K562 (cell line): ENCODE data around the gene MAP1LC3B. TPM values are rescaled to one million over a fixed set of nuclear protein-coding genes. Genes with fewer than 3 reads are reported as not detected.
A peak's percentile ranks its signal among the peaks of the same experiment; 100 is the strongest.

ENCODE experiments used
- ATAC-seq: fragments of 200-7000 bp; cut with Tn5 transposase; 3 replicates; pipeline ENCODE4 v1.9.1; 2020; ENCODE audit warnings: moderate library complexity
- BruUV-seq: library from RNA; stranded (reverse); fragments of 400-500 nt; replicated peaks from 2 replicates; lab custom pipeline; 2021; lab: Mats Ljungman, UMichigan
- CTCF ChIA-PET: fragments of 300-600 bp; formaldehyde crosslinking; extraction: SDS; loops from one replicate; lab custom pipeline; 2021; ENCODE audit warnings: low intra/inter-chr PET ratio; lab: Yijun Ruan, JAX
- POLR2A ChIA-PET: fragments of 300-600, 350-650 bp; sonication (Branson Sonifier 250); formaldehyde crosslinking; extraction: SDS; loops from one replicate; lab custom pipeline; 2021; ENCODE audit warnings: antibody characterized with exemption, inconsistent platforms; lab: Yijun Ruan, JAX
- DNase-seq, 4 experiments: peaks; one replicate each; pipeline versions ENCODE4 v3.0.0 to v3.0.0-alpha.2; 2011 to 2018; ENCODE audit warnings: low spot score in 3 of 4, mixed read lengths in 3 of 4; ENCODE audit errors: extremely low read depth in 1 of 4
- FAIRE-seq: peaks from 2 replicates; lab custom pipeline; 2011; peaks lifted over from hg19 to GRCh38; lab: Jason Lieb, UNC
- H2AFZ ChIP-seq: 2 replicates; pipeline ENCODE4 v1.6.0; 2011; ENCODE audit warnings: low read depth, low read length, control low read depth, inconsistent platforms
- H3K27ac ChIP-seq: fragments of 200-600 bp; 3 replicates; pipeline ENCODE4 v1.8.0; 2011; ENCODE audit warnings: low read depth, mild to moderate bottlenecking, control low read depth, inconsistent platforms, low read length, moderate library complexity, mixed read lengths; ENCODE audit errors: extremely low read depth
- H3K27me3 ChIP-seq, 2 experiments: fragments of 300-600 bp in 1 of 2; 2 replicates in 1 of 2; 3 replicates in 1 of 2; pipeline versions ENCODE4 v1.6.0 to v1.8.0; 2011; ENCODE audit warnings: inconsistent platforms in 2 of 2, low read length in 2 of 2, mild to moderate bottlenecking in 1 of 2, mixed read lengths in 1 of 2, moderate library complexity in 1 of 2; ENCODE audit not compliant: control insufficient read depth in 2 of 2, insufficient read depth in 2 of 2
- H3K36me3 ChIP-seq: fragments of 300-600 bp; 3 replicates; pipeline ENCODE4 v1.8.0; 2011; ENCODE audit warnings: mild to moderate bottlenecking, low read length, inconsistent platforms; ENCODE audit not compliant: control insufficient read depth, insufficient read depth
- H3K4me1 ChIP-seq, 2 experiments: fragments of 200-600 bp in 1 of 2; replicated peaks in 1 of 2; 2 replicates in 1 of 2; 3 replicates in 1 of 2; pipeline versions ENCODE4 v1.5.1 to v1.8.0; 2011; ENCODE audit warnings: inconsistent platforms in 2 of 2, low read length in 2 of 2, mild to moderate bottlenecking in 1 of 2, mixed read lengths in 1 of 2, moderate library complexity in 1 of 2; ENCODE audit not compliant: control insufficient read depth in 2 of 2, insufficient read depth in 2 of 2
- H3K4me2 ChIP-seq: 2 replicates; pipeline ENCODE4 v1.6.1; 2011; ENCODE audit warnings: low read length, control low read depth, inconsistent platforms, mixed read lengths; ENCODE audit not compliant: insufficient read depth
- H3K4me3 ChIP-seq: fragments of 200-600 bp; sonication (generic), shearing (Covaris generic); 2 replicates; pipeline ENCODE4 v1.5.1; 2016; ENCODE audit warnings: control low read depth, inconsistent platforms
- H3K79me2 ChIP-seq: fragments of 200-600 bp; 3 replicates; pipeline ENCODE4 v1.8.0; 2011; ENCODE audit warnings: low read length, inconsistent platforms; ENCODE audit not compliant: control insufficient read depth, insufficient read depth
- H3K9ac ChIP-seq, 2 experiments: 2 replicates each; pipeline versions ENCODE4 v1.6.0 to v1.6.1; 2011; ENCODE audit warnings: low read depth in 2 of 2, low read length in 2 of 2, control low read depth in 1 of 2, inconsistent platforms in 1 of 2, mild to moderate bottlenecking in 1 of 2, mixed read lengths in 1 of 2; ENCODE audit not compliant: insufficient read depth in 1 of 2
- H3K9me1 ChIP-seq: one replicate; pipeline ENCODE4 v1.6.0; 2011; ENCODE audit warnings: inconsistent platforms, mild to moderate bottlenecking, low read length, moderate library complexity; ENCODE audit not compliant: control insufficient read depth, insufficient read depth
- H3K9me3 ChIP-seq: replicated peaks from 2 replicates; pipeline ENCODE4 v1.5.1; 2011; ENCODE audit warnings: low read depth, low read length, inconsistent platforms; ENCODE audit not compliant: control insufficient read depth, insufficient read depth
- H4K20me1 ChIP-seq: replicated peaks from 2 replicates; pipeline ENCODE4 v1.6.1; 2011; ENCODE audit warnings: low read length, inconsistent platforms, mixed read lengths; ENCODE audit not compliant: control insufficient read depth, insufficient read depth
- ELF2 ChIP-seq: fragments of 250-450 bp; sonication (Bioruptor Pico); IDR thresholded peaks from 2 replicates; pipeline ENCODE4 v1.5.0; 2021; ENCODE audit warnings: mild to moderate bottlenecking
- FOXO4 ChIP-seq: fragments of 450-650 bp; formaldehyde crosslinking; IDR thresholded peaks from 2 replicates; pipeline ENCODE4 v1.4.0; 2020; ENCODE audit warnings: mild to moderate bottlenecking, moderate library complexity
- PHB2 ChIP-seq: fragments of 450-650 bp; IDR thresholded peaks from 2 replicates; pipeline ENCODE4 v1.6.1; 2017; ENCODE audit warnings: low read depth
- PHF20 ChIP-seq: fragments of 450-650 bp; IDR thresholded peaks from 2 replicates; pipeline ENCODE4 v1.6.1; 2018; ENCODE audit not compliant: partially characterized antibody
- RBM22 ChIP-seq: fragments of 200-400 bp; formaldehyde crosslinking; IDR thresholded peaks from 2 replicates; pipeline ENCODE4 v1.6.1; 2018; ENCODE audit warnings: low read length, low read depth; ENCODE audit not compliant: poor library complexity, severe bottlenecking
- ZFP1 ChIP-seq: fragments of 450-650 bp; formaldehyde crosslinking; IDR thresholded peaks from 2 replicates; pipeline ENCODE4 v1.4.0; 2020; ENCODE audit warnings: mild to moderate bottlenecking, mixed read lengths
- WGBS: fragments of 100-300 bp; shearing (Covaris generic); methylation state at CpG from one replicate; pipeline ENCODE4 v1.1.6; 2016; ENCODE audit warnings: low coverage, mixed read lengths; ENCODE audit not compliant: insufficient coverage; ENCODE audit errors: missing lambda C conversion rate; 5-methylcytosine and 5-hydroxymethylcytosine counted together
- in situ Hi-C: fragments of 300-500 bp; cut with MboI; formaldehyde crosslinking; loops from 4 replicates; pipeline ENCODE4 v1.15.0; 2018; ENCODE audit warnings: inconsistent platforms, mixed read lengths
- intact Hi-C: fragments of 100-400 bp; cut with micrococcal nuclease; formaldehyde crosslinking; loops from 2 replicates; pipeline ENCODE4 v1.14.2; 2022
- polyA plus RNA-seq, 8 experiments: library from polyadenylated mRNA; depleted of rRNA in 4 of 8; stranded (reverse) in 5 of 8; unstranded in 3 of 8; fragments of >200 nt; fragmentation: Nextera tagmentation in 2 of 8; fragmentation: Illumina TruSeq in 1 of 8; extraction: Ambion mirVana in 2 of 8; extraction: Trizol in 1 of 8; gene quantifications; 2 replicates each; pipeline versions ENCODE4 v1.2.1 to v1.2.3, GENCODE V29; 2011 to 2014; ENCODE audit warnings: inconsistent platforms in 1 of 8, missing spikeins in 1 of 8
- total RNA-seq, 7 experiments: library from RNA; depleted of rRNA in 6 of 7; stranded (reverse); fragments of >200 nt in 6 of 7; fragmentation: Illumina TruSeq in 2 of 7; extraction: Trizol in 2 of 7; gene quantifications; 2 replicates each; pipeline versions ENCODE4 v1.2.1 to v1.2.3, GENCODE V29; 2011 to 2021; ENCODE audit warnings: low replicate concordance in 1 of 7

Gene MAP1LC3B
- total and polyA plus RNA-seq, 9 of the 15 experiments (the other 6 are each of a cell fraction or from before 2014, with no cell fraction given): 16.0 to 81.5 (median 36.7) TPM

- Histone ChIP-seq H3K36me3 (peaks cover 71% of the 10 kb centered on the region; the same call in 2 of the 3 replicates), H3K27me3 (no peaks in the 10 kb centered on the region), H3K79me2 (peaks cover 2% of the 10 kb centered on the region; the same call in 2 of the 3 replicates), H3K9me1 (peaks cover 5% of the 10 kb centered on the region), H3K9ac (no peak overlapping the region)
- FAIRE-seq (no peak), DNase-seq (no peak), ATAC-seq (no peak)
- WGBS: 89% methylated on average over 12 of the region's 17 CpGs
- POLR2A ChIA-PET: interaction anchor here (0.6 to 1.2 kb wide), 2 partner anchors 10 to 128 kb away, joined by 3 to 7 read pairs; no protein-coding TSS in a partner anchor
- no peak for TF ChIP-seq FOXO4 (CRISPR knock-in tag)
- peak; percentile 32 for TF ChIP-seq RBM22
- no peak for TF ChIP-seq PHB2
- no peak for TF ChIP-seq ZFP1 (CRISPR knock-in tag)
- TF ChIP-seq ELF2 (CRISPR knock-in tag): no peak
- TF ChIP-seq PHF20: no peak
- TF ChIP-seq, all 486 proteins: peak for 1
- BruUV-seq: no TSS peak
- H3K4me3 ChIP-seq: no peak overlapping the region
- H3K27ac ChIP-seq: no peak overlapping the region
- CTCF ChIA-PET: no interaction called here
- in situ Hi-C loops: no loop called here
- H3K4me1 ChIP-seq: peaks cover 0 to 23% of the 10 kb centered on the region in 2 experiments; a peak in 1 of 5 replicates
- no peak overlapping the region for H2AFZ ChIP-seq
- intact Hi-C loops: no loop called here
- H4K20me1 ChIP-seq: no peaks in the 10 kb centered on the region; the same call in 1 of the 2 replicates
- H3K4me2 ChIP-seq: no peak overlapping the region
- no peaks in the 10 kb centered on the region for H3K9me3 ChIP-seq
These were observed 47.1 kb upstream of the MAP1LC3B start for GRCh38 chr16:87344931-87345631.
